A549 (cell line): ENCODE results near the gene MAG.

ENCODE experiments used
- CBX2 ChIP-seq: fragments of 200-600 bp; sonication (generic); IDR thresholded peaks from 2 replicates; pipeline ENCODE4 v1.6.1; 2016; ENCODE audit warnings: low read depth, mild to moderate bottlenecking, borderline replicate concordance
- CEBPB ChIP-seq, 2 experiments: fragments of >200 bp in 1 of 2; sonication (Bioruptor Twin) in 1 of 2; formaldehyde crosslinking in 1 of 2; IDR thresholded peaks; 2 replicates each; pipeline ENCODE4 v1.6.1; 2012 to 2016
- CHD4 ChIP-seq: fragments of 200-600 bp; sonication (generic); IDR thresholded peaks from 2 replicates; pipeline ENCODE4 v1.6.1; 2016; ENCODE audit warnings: antibody characterized with exemption, mild to moderate bottlenecking, borderline replicate concordance
- FOSL2 ChIP-seq, 2 experiments: fragments of 450-650 bp in 1 of 2; fragments of >200 bp in 1 of 2; sonication (Bioruptor Twin) in 1 of 2; formaldehyde crosslinking; IDR thresholded peaks; 2 replicates each; pipeline versions ENCODE4 v1.5.0 to v1.6.1; 2016 to 2020; ENCODE audit warnings: mild to moderate bottlenecking in 1 of 2, moderate library complexity in 1 of 2
- POLR2A ChIP-seq: IDR thresholded peaks from 2 replicates; pipeline ENCODE4 v1.6.1; 2012; ENCODE audit warnings: mild to moderate bottlenecking, low read length
- RFX5 ChIP-seq: fragments of 450-650 bp; IDR thresholded peaks from 2 replicates; pipeline ENCODE4 v1.7.1; 2014; ENCODE audit warnings: antibody characterized with exemption, mild to moderate bottlenecking, moderate library complexity
- ZC3H11A ChIP-seq: fragments of 450-650 bp; IDR thresholded peaks from 2 replicates; pipeline ENCODE4 v1.6.1; 2014; ENCODE audit warnings: antibody characterized with exemption, mild to moderate bottlenecking
- TF ChIP-seq, protein P1 (sequence below): IDR thresholded peaks from 2 replicates; pipeline ENCODE4 v1.6.1; 2012
- TF ChIP-seq, protein P2 (sequence below): fragments of >200 bp; sonication (Bioruptor Twin); formaldehyde crosslinking; IDR thresholded peaks from 3 replicates; pipeline ENCODE4 v1.5.1; 2016
- TF ChIP-seq, protein P3 (sequence below): fragments of 450-650 bp; IDR thresholded peaks from 2 replicates; pipeline ENCODE4 v1.6.1; 2014; ENCODE audit warnings: antibody characterized with exemption
- TF ChIP-seq, protein P4 (sequence below): fragments of 200-600 bp; sonication (generic); IDR thresholded peaks from 2 replicates; pipeline ENCODE4 v1.6.1; 2016; ENCODE audit warnings: antibody characterized with exemption, mild to moderate bottlenecking, moderate library complexity
- TF ChIP-seq, protein P5 (sequence below): fragments of 250-450 bp; sonication (Bioruptor Pico); IDR thresholded peaks from 2 replicates; pipeline ENCODE4 v1.5.0; 2021; ENCODE audit warnings: mild to moderate bottlenecking, moderate library complexity, borderline replicate concordance

DNA sequence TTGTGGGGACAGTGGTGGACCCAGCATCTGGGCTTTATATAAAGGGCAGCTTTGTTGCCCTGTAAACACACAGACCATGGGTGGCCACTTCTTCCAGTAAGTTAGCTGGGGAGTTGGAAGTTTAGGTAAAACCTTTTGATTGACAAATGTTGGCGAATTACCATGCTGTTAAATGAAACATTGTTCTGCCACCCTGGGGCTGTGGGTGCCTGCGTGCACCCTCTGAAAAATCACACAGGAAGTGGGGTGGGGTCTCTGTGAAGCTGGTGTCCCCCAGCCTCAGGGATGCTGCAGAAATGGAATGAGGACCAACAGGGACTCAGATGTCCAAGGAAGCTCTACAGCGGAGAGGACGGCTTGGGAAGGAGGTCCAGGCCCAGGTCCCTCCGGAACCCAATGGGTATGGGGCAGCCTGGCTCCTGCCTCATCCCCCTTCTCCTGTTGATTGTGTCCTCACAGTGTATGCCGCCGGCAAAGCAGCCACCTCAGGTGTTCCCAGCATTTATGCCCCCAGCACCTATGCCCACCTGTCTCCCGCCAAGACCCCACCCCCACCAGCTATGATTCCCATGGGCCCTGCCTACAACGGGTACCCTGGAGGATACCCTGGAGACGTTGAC is 26.0 kb upstream of the MAG start:
- TF ChIP-seq, protein P1, sequence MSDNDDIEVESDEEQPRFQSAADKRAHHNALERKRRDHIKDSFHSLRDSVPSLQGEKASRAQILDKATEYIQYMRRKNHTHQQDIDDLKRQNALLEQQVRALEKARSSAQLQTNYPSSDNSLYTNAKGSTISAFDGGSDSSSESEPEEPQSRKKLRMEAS: no peak
- TF ChIP-seq, protein P2, sequence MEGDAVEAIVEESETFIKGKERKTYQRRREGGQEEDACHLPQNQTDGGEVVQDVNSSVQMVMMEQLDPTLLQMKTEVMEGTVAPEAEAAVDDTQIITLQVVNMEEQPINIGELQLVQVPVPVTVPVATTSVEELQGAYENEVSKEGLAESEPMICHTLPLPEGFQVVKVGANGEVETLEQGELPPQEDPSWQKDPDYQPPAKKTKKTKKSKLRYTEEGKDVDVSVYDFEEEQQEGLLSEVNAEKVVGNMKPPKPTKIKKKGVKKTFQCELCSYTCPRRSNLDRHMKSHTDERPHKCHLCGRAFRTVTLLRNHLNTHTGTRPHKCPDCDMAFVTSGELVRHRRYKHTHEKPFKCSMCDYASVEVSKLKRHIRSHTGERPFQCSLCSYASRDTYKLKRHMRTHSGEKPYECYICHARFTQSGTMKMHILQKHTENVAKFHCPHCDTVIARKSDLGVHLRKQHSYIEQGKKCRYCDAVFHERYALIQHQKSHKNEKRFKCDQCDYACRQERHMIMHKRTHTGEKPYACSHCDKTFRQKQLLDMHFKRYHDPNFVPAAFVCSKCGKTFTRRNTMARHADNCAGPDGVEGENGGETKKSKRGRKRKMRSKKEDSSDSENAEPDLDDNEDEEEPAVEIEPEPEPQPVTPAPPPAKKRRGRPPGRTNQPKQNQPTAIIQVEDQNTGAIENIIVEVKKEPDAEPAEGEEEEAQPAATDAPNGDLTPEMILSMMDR: no peak
- TF ChIP-seq, protein P3, sequence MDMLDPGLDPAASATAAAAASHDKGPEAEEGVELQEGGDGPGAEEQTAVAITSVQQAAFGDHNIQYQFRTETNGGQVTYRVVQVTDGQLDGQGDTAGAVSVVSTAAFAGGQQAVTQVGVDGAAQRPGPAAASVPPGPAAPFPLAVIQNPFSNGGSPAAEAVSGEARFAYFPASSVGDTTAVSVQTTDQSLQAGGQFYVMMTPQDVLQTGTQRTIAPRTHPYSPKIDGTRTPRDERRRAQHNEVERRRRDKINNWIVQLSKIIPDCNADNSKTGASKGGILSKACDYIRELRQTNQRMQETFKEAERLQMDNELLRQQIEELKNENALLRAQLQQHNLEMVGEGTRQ: no peak
- peak; percentile 41 for TF ChIP-seq POLR2A
- no peak for TF ChIP-seq CEBPB (IDR thresholded peaks at IDR 0.05)
- no peak for TF ChIP-seq RFX5
- no peak for TF ChIP-seq ZC3H11A
- no peak for TF ChIP-seq FOSL2 (IDR thresholded peaks at IDR 0.05)
- 0 out of 2 replicates have a peak, but pooled peaks have one; percentile 15 for TF ChIP-seq FOSL2 (CRISPR knock-in tag; IDR thresholded peaks at IDR 0.05)
- TF ChIP-seq, protein P4, sequence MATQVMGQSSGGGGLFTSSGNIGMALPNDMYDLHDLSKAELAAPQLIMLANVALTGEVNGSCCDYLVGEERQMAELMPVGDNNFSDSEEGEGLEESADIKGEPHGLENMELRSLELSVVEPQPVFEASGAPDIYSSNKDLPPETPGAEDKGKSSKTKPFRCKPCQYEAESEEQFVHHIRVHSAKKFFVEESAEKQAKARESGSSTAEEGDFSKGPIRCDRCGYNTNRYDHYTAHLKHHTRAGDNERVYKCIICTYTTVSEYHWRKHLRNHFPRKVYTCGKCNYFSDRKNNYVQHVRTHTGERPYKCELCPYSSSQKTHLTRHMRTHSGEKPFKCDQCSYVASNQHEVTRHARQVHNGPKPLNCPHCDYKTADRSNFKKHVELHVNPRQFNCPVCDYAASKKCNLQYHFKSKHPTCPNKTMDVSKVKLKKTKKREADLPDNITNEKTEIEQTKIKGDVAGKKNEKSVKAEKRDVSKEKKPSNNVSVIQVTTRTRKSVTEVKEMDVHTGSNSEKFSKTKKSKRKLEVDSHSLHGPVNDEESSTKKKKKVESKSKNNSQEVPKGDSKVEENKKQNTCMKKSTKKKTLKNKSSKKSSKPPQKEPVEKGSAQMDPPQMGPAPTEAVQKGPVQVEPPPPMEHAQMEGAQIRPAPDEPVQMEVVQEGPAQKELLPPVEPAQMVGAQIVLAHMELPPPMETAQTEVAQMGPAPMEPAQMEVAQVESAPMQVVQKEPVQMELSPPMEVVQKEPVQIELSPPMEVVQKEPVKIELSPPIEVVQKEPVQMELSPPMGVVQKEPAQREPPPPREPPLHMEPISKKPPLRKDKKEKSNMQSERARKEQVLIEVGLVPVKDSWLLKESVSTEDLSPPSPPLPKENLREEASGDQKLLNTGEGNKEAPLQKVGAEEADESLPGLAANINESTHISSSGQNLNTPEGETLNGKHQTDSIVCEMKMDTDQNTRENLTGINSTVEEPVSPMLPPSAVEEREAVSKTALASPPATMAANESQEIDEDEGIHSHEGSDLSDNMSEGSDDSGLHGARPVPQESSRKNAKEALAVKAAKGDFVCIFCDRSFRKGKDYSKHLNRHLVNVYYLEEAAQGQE: no peak
- TF ChIP-seq, protein P5, sequence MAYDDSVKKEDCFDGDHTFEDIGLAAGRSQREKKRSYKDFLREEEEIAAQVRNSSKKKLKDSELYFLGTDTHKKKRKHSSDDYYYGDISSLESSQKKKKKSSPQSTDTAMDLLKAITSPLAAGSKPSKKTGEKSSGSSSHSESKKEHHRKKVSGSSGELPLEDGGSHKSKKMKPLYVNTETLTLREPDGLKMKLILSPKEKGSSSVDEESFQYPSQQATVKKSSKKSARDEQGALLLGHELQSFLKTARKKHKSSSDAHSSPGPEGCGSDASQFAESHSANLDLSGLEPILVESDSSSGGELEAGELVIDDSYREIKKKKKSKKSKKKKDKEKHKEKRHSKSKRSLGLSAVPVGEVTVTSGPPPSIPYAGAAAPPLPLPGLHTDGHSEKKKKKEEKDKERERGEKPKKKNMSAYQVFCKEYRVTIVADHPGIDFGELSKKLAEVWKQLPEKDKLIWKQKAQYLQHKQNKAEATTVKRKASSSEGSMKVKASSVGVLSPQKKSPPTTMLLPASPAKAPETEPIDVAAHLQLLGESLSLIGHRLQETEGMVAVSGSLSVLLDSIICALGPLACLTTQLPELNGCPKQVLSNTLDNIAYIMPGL (CRISPR knock-in tag): no peak
- no peak for TF ChIP-seq CHD4
- TF ChIP-seq CBX2: no peak
